HG03108 (cell line): Measurements from ENCODE around the gene ZNF546.
"Not testable (repeated sequence)": the region's sequence is repeated elsewhere in the genome, so short reads cannot be mapped to it uniquely, and the experiment has no call there.

ENCODE experiments used
- ATAC-seq: cut with Tn5 transposase; IDR thresholded peaks from one replicate; pipeline ENCODE4 v1.9.1; 2021; ENCODE audit warnings: moderate library complexity; ENCODE audit not compliant: unreplicated experiment

The ZNF546 gene

DNA sequence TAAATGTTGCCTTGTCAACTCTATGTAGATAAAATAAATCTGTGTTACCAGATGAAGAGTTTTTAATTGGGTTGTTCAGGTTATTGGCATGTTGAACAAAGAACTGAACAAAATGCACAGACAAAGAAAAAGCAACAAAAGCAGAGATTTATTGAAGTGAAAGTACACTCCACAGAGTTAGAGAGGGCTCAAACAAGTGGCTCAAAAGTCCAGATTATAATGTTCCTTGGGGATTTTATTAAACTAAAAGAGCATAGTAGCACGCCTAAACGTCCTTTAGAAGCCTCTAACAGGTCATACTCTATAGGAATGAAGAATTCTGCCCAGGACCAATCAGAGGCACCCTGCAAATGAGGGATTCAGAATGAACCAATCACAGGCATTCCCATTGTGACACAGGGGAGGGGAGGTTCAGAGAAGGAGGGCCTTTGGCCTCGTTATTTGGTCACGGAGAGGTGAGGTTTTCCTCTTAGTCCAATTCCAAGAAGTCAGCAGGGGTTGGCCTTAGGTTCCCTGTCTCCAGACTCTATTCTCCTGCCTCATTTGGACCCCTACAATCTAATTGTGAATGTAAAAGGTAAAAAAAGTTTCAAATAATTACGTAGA, 13.1 kb upstream of the ZNF546 start:
- no peak for ATAC-seq

DNA sequence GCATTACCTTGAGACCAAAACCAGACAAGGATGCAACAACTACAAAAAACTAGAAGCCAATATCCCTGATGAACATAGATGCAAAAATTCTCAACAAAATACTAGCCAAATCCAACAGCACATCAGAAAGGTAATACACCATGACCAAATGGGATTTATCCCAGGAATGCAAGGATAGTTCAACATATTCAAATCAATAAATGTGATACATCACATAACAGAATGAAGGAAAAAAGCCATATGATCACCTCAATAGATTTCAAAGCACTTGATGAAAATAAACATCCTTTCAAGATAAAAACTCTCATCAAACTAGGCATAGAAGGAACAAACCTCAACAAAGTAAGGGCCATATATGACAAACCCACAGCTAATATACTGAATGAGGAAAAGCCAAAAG, 10.2 kb upstream of the ZNF546 start:
- ATAC-seq, result no peak

DNA sequence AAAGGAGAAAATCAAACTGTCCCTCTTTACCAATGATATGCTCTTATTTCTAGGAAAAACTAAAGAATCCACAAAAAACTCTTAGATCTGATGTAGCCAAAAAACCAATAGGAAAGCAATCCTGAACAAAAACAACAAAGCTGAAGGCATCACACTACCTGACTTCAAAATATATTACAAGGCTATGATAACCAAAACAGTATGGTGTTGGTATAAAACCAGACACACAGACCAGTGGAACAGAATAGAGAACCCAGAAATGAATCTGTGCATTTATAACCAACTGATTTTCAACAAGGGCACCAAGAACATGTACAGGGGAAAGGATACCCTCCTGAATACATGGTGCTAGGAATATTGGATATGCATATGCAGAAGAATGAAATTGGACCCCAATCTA, 9.7 kb upstream of the ZNF546 start:
- ATAC-seq, result no peak

DNA sequence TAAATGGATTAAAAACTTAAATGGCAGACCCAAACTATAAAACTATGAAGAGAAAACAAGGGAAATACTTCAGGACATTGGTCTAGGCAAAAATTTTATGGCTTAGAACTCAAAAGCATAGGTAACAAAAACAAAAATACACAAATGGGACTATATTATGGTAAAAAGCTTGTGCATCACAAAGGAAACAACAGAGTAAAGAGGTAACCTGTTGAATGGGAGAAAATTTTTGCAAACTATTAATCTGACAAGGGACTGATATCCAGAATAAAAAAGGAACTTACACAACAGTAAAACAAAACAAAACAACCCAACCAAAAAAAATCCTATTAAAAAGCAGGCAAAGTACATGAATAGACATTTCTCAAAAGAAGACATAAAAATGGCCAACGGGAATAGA, 9.3 kb upstream of the ZNF546 start:
- no peak for ATAC-seq

DNA sequence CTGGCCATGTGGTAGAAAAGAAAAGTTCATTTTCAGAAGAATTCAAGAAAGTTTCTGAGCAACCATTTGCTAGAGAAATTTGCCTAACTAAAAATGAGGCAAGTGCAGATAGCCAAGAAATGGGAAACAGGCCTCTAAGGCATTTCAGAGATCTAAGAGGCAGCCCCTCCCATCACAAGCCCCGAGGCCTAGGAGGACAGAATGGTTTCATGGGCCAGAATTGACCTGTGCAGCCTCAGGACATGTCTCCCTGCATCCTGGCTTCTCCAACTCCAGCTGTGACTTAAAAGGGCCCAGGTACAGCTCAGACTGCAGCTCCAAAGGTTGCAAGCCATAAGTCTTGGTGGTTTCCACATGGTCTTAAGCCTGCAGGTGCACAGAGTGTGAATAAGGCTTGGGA, 3.3 kb upstream of the ZNF546 start:
- no peak for ATAC-seq

DNA sequence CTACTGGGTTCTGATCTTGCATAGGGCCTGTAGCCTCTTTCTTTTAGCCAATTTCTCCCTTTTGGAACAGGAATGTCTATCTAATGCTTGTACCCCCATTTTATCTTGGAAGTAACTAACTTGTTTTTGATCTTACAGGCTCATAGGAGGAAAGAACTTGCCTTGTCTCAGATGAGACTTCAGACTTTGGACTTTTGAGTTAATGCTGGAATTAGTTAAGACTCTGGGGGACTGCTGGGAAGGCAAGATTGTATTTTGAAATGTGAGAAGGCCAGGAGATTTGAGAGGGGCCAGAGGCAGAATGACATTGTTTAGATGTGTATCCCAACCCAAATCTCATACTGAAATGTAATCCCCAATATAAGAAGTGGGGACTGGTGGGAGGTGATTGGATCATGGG, 2.5 kb upstream of the ZNF546 start:
- no peak for ATAC-seq

DNA sequence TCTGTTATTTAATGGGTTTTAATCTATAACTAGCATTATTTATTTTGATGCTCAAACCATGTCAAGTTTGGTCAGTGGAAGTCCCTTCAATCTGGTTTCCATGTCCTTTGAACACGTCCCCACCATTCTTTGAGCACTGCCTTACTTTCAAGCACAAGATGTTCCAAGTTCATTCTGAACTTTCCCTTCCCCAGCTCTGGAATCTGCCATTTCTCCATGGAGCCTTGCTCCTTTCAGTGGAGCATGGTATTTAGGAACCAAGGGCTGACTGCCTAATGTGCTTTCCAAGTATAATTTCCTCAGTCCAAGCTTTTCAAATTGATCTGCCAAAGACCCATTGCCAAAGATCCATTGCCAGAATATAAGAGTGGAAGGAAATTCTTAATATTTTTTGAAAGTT, 1.1 kb upstream of the ZNF546 start:
- ATAC-seq, result no peak

DNA sequence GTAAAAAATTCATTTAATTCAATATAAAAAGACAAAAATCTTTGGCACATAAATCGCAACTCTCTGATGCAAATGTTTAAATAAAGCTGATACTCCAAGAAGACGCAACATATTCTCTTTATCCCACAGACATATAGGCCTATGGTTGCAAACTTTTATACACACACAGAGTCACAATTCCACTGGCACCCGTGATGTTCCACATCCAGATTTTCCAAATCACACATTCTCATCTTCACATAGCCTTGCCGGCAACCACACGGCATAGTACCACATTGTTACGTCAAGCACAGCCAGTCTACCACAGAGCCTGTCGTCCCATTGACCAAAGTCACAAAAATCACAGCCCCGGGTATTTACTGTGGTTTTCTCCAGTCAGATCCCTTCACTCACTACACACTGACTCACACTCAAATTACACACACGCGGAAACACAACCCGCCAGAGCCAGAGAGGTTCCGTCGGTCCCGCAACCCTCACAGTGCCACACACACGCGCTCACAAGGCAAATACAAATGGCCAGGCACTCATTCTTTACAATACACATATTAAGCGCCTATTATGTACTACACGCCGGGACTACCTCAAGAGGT, 546 bp upstream of the ZNF546 start:
- ATAC-seq, result peak; percentile 25

DNA sequence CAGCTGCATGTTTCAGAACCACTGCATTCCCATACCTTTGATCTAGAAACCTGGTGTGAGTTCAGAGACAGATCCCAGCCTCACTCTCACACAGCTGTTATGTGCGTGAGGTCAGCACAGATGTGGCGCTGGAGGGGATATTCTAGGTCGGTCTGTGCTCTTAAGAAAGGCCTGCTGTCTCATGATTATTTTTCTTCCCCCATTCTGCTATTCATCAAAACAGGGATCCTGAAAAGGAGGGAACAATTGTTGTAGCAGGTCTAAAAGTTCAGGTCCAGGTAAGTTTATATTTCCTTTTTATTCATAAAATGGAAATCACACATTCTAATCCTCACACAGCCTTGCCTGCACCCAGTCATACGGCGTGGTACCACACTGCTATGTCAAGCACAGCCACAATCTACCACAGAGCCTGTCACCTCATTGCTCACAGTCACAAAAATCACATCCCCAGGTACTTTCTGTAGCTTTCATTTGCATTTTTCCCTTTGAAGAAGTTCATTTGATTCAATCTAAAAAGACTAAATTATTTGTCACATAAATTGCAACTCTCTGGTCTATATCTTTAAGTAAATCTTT, 867 bp downstream of the ZNF546 start:
- ATAC-seq, result no peak

DNA sequence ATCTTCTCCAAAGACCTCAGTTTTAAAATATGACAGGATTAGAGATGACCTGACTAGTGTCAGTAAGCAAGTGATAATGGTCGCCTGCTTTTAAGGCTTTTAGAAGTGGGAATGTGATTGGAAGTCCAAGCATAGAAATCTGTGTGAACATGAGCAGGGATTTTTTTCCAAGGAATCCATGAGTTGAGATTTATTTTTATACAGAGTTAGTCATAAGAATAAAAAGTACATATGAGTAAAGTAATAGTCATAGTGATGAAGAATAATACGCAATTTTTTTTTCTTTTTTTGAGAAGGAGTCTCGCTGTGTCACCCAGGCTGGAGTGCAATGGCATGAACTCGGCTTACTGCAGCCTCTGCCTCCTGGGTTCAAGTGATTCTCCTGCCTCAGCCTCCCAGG, 1.6 kb downstream of the ZNF546 start:
- ATAC-seq, result no peak

DNA sequence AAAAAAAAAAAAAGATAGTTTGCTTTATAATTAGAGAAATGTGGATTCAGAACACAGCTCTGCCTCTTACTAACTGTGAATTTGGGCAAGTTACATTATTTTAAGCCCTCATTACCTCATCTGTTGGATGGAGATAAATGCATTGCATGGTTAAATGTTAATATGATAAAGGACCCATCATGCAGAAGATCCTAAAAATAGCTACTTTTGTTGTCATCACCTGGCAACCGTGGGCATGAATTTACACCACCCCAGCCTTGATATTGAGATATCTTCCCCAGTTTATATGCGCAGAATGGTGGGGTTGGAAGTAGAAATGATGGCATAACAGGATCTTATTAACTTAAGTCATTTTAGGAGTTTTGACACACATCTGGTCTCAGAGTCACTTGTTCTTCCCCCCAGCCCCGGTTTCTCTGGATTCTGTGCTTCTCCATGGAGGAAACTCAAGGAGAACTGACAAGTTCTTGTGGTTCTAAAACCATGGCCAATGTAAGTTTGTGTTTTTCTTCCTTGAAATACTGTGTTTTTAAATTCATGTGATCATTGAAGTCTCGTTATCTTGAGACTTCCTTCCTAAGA, 8.9 kb downstream of the ZNF546 start:
- ATAC-seq, result no peak

DNA sequence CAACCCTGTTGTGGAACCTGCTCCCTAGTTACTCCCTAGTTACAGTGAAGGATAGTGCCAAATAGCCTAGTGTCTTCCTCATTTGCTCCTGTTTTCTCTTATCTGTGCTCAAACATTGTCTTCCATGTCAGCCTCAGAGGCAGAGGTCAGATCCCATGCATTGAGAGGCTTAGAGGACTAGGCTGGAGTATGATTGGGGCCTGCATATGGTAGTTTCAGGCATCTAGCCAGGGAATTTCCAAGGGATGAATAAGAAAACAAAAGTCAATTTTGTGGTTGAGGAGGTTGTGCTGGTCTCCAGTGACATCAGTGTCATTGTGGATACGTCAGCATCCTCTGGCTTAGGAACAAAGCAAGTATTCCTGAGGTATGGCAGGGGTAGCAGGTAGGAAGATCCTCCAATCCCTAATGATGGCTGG, 9.4 kb downstream of the ZNF546 start:
- ATAC-seq, result no peak

DNA sequence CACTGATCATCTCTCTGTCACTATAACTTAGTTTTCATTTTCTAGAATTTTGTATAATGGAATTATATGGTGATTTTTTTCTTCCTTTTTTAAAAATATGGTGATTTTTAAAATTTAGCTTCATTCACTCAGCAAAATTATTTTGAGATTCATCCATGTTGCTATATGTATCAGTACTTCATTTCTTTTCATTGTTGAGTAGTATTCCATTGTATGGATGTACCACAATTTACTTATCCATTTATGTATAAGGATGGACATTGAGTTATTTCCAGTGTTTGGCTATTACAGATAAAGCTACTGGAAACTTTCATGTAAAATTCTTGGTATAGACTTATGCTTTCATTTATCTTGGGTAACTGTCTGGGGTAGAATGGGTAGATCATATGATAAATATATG, 12.8 kb downstream of the ZNF546 start:
- no peak for ATAC-seq

DNA sequence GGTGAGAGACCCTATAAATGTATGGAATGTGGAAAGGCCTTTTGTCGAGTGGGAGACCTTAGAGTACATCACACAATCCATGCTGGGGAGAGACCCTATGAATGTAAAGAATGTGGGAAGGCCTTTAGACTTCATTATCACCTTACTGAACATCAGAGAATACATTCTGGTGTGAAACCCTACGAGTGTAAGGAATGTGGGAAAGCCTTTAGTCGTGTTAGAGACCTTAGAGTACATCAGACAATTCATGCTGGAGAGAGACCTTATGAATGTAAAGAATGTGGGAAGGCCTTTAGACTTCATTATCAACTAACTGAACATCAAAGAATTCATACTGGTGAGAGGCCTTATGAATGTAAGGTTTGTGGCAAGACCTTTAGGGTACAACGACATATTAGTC, 17.1 kb downstream of the ZNF546 start:
- ATAC-seq, result no peak

DNA sequence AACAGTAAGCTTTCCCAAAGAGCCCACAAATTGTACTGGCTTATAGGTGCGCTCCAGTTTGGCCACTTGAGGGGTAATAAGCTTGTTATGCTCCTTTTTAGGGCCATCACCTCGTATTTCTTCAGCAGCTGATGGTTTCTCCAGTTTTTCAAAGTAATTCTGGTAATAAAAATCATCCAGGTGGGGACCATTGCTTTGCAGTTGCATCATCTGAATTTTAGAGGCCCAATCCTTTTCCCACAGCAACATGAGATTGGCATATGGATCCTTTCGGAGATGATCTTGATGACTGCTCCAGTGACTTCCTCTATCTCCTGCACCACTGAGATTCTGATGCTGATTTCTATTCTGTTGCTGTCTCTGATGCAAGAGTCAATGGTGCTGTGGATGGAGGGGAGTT, 27.1 kb downstream of the ZNF546 start:
- ATAC-seq, result no peak

DNA sequence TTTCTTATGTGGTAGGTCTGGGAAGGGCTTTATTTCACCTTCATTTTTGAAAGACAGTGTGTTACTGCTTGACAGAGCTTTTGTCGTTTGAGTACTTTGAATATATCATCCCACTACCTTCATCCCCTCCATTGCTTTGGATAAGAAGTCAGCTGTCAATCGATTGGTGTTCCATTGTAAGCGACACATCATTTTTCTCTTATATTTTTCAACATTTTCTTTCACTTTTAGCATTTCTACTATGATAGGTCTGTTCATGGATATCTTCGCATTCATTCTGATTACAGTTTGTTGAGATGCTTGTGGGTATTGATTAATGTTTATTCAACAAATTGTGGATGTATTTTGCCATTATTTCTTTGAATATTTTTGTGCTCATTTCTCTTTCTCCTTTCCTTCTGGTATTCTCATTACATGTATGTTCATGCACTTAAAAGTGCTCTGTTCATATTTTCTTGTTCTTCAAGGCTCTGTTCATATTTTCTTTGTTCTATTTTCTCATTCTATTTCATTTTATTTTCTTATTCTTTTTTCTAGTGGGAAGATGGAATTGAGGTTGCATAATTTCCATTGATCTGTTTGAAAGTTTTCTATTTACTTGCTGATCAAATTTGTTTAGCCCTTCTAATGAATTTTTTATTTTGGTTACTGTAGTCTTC, 29.2 kb downstream of the ZNF546 start:
- no peak for ATAC-seq

DNA sequence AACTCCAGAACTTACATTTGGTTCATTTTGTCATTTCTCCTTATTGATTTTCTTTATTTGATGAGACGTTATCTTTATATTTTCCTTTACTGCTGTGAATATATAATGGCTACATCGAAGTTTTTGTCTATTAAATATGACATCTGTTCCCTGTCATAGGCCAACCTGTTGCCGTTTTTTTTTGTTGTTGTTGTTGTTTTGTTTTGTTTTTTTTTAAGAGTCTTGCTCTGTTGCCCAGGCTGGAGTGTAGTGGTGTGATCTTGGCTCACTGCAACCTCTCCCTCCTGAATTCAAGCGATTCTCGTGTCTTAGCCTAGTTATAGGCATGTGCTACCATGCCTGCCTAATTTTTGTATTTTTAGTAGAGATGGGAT, 29.7 kb downstream of the ZNF546 start:
- ATAC-seq, result no peak

DNA sequence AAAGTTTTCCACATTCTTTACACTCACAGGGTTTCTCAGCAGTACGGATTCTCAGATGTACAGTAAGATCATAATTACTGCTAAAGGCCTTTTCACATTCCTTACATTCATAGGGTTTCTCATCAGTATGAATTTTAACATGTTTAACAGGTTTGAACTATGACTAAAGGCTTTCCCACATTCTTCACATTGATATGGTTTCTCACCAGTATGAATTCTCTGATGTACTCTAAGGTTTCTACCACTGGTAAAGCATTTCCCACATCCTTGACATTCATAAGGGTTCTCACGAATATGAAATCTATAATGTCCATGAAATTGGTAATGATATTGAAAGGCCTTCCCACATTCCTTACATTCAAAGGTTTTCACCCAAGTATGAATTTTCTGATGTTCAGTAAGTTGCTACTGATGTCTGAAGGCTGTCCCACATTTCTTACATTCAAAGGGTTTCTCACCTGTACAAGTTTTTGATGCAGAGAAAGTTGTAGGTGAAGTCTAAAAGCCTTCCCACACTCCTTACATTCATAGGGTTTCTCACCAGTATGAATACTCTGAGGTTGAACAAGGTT, 37.2 kb downstream of the ZNF546 start:
- no peak for ATAC-seq

DNA sequence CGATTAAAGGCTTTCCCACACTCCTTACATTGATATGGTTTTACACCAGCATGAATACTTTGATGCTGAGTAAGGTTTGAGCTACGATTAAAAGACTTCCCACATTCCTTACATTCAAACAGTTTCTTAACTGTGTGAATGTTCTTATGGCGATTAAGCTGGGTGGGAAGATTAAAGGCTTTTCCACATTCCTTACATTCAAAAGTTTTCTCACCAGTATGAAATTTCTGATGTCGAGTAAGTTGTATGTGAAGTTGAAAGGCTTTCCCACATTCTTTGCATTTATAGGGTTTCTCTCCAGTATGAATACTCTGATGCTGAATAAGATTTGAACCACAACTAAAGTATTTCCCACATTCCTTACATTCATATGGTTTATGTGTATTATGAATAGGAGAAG, 39.1 kb downstream of the ZNF546 start:
- no peak for ATAC-seq

DNA sequence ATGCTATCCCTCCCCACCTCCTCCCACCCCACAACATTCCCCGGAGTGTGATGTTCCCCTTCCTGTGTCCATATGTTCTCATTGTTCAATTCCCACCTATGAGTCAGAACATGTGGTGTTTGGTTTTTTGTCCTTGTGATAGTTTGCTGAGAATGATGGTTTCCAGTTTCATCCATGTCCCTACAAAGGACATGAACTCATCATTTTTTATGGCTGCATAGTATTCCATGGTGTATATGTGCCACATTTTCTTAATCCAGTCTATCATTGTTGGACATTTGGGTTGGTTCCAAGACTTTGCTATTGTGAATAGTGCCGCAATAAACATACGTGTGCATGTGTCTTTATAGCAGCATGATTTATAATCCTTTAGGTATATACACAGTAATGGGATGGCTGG, 41.2 kb downstream of the ZNF546 start:
- not testable (repeated sequence) for ATAC-seq

DNA sequence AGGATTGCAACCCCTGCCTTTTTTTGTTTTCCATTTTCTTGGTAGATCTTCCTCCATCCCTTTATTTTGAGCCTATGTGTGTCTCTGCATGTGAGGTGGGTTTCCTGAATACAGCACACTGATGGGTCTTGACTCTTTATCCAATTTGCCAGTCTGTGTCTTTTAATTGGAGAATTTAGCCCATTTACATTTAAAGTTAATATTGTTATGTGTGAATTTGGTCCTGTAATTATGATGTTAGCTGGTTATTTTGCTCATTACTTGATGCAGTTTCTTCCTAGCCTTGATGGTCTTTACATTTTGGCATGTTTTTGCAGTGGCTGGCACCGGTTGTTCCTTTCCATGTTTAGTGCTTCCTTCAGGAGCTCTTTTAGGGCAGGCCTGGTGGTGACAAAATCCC, 44.9 kb downstream of the ZNF546 start:
- ATAC-seq, result not testable (repeated sequence)

DNA sequence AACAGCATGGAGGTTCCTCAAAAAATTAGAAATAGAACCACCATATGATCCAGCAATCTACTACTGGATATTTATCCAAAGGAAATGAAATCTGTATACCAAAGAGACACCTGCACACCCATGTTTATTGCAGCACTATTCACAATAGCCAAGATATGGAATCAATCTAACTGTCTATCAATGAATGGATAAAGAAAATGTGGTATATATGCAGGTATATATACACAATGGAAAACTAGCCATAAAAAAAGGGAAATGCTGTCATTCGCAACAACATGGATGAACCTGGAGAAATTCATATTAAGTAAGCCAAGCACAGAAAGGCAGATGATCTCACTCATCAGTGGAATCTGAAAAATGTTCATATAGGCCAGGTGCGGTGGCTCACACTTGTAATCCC, 56.6 kb downstream of the ZNF546 start:
- ATAC-seq, result no peak
